AG04449 (cell line): Measurements from ENCODE around the gene ACKR3.

ENCODE experiments used
- CTCF ChIA-PET: fragments of 350-600 bp; formaldehyde crosslinking; extraction: SDS; loops from one replicate; lab custom pipeline; 2021; ENCODE audit warnings: antibody characterized with exemption; lab: Yijun Ruan, JAX
- POLR2A ChIA-PET: fragments of 400-600, 350-600 bp; formaldehyde crosslinking; extraction: SDS; loops from one replicate; lab custom pipeline; 2020; ENCODE audit warnings: antibody characterized with exemption, inconsistent platforms; lab: Yijun Ruan, JAX
- DNase-seq: peaks from one replicate; pipeline ENCODE4 v3.0.0-alpha.2; 2010; ENCODE audit warnings: low read depth, low spot score
- H3K4me3 ChIP-seq: 2 replicates; pipeline ENCODE4 v1.5.1; 2011; ENCODE audit warnings: low read depth, mild to moderate bottlenecking, control low read depth, low read length
- TF ChIP-seq, protein P1 (sequence below): IDR thresholded peaks from one replicate; pipeline ENCODE4 v1.5.1; 2011; ENCODE audit warnings: mild to moderate bottlenecking, moderate library complexity, low read length, control low read depth, inconsistent platforms; ENCODE audit not compliant: insufficient read depth; ENCODE audit errors: missing control alignments

ACKR3 gene

DNA sequence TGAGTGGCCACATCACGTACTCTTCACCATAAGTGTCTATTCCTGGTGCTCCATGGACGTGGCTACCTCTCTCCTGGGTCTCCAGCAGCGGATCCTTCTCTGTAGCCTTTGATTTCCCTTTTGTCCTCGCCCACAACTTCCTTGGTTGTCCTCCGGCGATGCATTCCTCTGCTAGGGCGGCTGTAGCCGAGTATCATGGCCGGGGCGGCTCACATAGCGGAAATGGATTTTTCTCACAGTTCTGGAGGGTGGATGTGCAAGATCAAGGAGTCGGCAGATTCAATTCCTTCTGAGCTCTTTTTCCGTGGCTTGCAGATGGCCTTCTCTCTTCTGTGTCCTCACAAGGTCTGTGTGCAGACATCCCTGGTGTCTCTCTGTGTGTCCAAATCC lies 35.7 kb downstream of the ACKR3 start:
- TF ChIP-seq, protein P1, sequence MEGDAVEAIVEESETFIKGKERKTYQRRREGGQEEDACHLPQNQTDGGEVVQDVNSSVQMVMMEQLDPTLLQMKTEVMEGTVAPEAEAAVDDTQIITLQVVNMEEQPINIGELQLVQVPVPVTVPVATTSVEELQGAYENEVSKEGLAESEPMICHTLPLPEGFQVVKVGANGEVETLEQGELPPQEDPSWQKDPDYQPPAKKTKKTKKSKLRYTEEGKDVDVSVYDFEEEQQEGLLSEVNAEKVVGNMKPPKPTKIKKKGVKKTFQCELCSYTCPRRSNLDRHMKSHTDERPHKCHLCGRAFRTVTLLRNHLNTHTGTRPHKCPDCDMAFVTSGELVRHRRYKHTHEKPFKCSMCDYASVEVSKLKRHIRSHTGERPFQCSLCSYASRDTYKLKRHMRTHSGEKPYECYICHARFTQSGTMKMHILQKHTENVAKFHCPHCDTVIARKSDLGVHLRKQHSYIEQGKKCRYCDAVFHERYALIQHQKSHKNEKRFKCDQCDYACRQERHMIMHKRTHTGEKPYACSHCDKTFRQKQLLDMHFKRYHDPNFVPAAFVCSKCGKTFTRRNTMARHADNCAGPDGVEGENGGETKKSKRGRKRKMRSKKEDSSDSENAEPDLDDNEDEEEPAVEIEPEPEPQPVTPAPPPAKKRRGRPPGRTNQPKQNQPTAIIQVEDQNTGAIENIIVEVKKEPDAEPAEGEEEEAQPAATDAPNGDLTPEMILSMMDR, result no peak
- no peak overlapping the region for H3K4me3 ChIP-seq
- CTCF ChIA-PET, result no interaction called here
- POLR2A ChIA-PET, result no interaction called here
- DNase-seq, result no peak

- POLR2A ChIA-PET, result no interaction called here
- CTCF ChIA-PET, result no interaction called here
- TF ChIP-seq, protein P1, result no peak
- no peak overlapping the region for H3K4me3 ChIP-seq
- no peak for DNase-seq
These were observed 36.4 kb downstream of the ACKR3 start for GRCh38 chr2:236606023-236606422.

DNA sequence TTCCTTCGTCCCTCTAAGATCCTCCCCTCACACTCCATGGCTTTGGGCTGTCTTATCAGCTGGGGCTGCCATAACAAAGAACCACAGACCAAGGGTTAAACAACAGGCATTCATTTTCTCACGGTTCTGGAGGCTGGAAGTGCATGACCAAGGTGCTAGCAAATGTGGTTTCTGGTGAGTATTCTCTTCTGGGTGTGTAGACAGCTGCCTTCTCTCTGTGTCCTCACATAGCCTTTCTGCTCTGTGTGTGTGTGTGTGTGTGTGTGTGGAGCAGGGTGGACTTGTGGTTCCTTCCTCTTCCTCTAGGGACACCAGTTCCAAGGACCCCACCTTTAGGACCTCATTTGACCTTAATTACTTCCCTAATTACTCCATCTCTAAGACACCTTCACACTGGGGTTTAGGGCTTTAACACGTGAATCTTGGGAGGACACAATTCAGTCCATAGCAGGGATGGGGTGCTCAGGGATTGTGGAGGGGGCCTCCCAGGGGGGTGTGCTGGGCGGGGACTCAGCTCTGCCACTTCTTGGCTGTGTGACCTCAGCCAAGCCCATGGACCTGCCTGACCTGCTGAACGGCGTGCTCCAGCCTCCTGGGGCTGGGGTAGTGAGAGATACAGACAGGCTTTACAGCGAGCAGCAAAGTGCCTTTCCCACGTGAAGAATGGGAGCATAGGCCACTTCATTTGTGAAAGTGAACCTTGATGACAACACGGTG lies 38.0 kb downstream of the ACKR3 start:
- ChIA-PET POLR2A (no interaction called here), CTCF (interaction anchor here (1.0 to 1.6 kb wide), 5 partner anchors 8 to 455 kb away, joined by 3 to 4 read pairs (median 3); no protein-coding TSS in a partner anchor)
- no peak overlapping the region for H3K4me3 ChIP-seq
- no peak for DNase-seq
- TF ChIP-seq, protein P1, result no peak

DNA sequence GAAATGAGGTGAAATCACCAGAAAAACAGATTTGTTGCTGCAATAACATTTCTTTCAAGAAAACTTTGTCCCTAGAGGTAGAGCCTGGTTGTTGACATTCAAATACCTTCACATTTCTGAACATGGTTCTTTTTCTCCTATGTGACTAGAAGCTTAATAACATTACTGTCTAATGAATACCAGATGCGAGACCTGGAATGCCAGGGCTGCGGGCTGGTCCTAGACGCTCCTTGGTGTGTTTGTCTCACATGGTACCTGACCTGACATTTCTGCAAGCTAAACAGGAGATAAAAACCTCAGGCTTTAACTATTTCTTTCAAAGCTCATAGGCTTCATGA lies 38.5 kb downstream of the ACKR3 start:
- TF ChIP-seq, protein P1, result no peak
- no peak for DNase-seq
- no peak overlapping the region for H3K4me3 ChIP-seq
- CTCF ChIA-PET, result interaction anchor here (0.8 to 1.6 kb wide), 5 partner anchors 9 to 454 kb away, joined by 3 to 4 read pairs (median 3); no protein-coding TSS in a partner anchor
- POLR2A ChIA-PET, result no interaction called here

DNA sequence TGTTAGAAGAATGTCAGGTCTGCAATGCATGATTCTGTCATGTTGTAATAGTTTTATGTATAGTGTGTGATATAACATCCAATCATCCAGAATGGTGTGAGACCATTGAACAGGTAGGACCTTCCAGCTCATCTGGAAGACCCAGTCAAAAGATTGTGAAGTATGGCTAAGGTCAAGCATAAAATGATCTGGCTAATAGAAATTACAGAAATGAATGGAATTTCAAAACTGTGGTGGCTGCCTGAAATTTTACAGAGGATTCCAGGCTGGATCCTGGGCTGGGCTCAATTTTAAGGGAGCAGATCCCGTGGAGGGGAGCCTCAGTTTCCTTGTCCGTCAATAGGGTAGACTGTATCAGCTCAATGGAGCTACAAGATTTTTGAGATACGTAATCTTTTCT lies 39.1 kb downstream of the ACKR3 start:
- TF ChIP-seq, protein P1, result no peak
- DNase-seq, result no peak
- ChIA-PET CTCF (interaction anchor here (0.8 to 1.6 kb wide), 5 partner anchors 8 to 454 kb away, joined by 3 to 4 read pairs (median 3); no protein-coding TSS in a partner anchor), POLR2A (no interaction called here)
- no peak overlapping the region for H3K4me3 ChIP-seq

DNA sequence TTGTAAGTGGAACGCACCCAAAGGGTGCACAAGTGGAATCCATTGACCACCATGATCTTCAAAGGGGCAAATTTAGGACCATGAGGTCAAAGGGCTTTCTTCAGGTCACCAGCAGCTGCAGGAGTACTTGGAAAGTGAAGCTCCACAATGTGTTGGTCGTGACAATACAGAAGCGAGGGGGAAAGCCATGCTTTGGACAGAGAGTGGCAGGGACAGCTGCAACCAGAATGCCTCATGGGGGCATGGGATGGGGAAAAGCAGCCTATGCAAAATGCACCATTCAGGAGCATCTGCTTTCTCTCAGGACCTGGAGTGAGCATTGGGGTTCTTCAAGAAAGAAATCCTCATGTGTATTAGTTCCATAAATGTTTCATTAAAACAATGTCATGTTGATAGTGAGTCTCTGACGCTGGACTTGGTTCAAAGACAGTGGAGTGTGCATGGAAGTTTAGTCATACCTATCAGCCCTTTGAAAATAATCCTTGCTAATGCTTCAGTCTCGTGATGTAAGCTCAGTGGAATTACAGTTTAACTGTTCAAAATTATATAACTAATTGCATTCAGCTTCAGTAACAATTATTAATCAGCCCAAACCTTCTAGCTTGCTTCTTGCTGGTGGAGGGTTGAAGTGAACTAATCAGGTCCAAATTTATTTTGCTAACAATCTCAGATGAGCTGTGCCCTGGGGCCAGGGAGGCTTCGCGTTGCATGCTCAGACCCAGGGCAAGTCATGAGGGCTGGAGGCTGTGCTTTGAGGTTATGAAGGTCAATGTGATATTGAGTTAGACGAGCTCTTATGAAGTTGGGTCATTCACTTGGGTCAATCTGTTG lies 41.6 kb downstream of the ACKR3 start:
- no peak overlapping the region for H3K4me3 ChIP-seq
- DNase-seq, result no peak
- TF ChIP-seq, protein P1, result no peak
- POLR2A ChIA-PET, result interaction anchor here (1.0 to 1.2 kb wide), 2 partner anchors 134 to 159 kb away, joined by 3 read pairs; no protein-coding TSS in a partner anchor
- CTCF ChIA-PET, result interaction anchor here (1.4 to 1.5 kb wide), 2 partner anchors 99 to 416 kb away, joined by 3 to 6 read pairs; no protein-coding TSS in a partner anchor
